HG03558 (cell line): ENCODE results near the gene FGD3.

Experiments
- ATAC-seq: cut with Tn5 transposase; IDR thresholded peaks from one replicate; pipeline ENCODE4 v1.9.1; 2021; ENCODE audit warnings: moderate number of reproducible peaks; ENCODE audit not compliant: unreplicated experiment; ENCODE audit errors: extremely low read depth

Gene FGD3

DNA sequence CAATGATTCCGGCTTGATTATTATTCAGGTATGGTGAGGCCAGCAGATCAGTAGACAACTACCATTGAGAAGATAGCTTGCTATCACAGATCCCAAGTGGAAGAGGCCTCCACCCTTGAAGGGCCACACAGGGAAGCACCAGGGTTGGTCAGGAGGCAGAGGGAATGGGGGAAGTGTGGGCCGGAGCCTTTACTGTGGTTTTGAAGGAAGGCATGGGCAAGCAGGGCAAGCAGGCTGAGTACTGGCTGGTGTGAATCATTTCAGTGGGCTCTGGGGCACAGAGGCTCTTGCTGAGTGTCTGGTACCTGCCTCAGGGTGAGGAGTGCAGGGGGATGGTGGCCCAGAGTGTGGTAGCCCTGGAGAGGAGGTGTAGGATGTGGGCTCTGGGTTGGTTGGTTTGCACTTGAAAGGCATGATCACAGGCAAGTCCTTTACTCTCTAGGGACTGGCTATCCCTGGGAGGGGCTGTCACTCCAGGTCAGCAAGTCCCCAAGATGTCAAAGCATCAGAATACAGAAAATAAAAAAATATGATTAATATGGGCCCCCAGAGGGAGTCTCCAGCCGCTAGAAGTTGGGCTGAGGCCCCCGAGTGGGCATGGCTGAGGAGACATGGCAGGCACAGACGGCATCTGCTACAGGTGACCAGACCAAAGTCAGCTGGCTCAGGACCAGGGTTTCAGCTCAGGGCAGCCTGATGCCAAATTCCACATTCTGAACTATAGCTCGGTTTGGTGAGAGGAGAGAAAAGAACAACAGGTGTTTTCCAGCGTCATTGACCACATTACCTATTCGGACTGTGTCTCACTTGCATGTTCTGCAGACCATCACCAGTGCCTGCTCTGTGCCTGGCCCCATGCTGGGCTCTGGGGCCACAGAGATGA lies 101.5 kb downstream of the FGD3 start:
- no peak for ATAC-seq

DNA sequence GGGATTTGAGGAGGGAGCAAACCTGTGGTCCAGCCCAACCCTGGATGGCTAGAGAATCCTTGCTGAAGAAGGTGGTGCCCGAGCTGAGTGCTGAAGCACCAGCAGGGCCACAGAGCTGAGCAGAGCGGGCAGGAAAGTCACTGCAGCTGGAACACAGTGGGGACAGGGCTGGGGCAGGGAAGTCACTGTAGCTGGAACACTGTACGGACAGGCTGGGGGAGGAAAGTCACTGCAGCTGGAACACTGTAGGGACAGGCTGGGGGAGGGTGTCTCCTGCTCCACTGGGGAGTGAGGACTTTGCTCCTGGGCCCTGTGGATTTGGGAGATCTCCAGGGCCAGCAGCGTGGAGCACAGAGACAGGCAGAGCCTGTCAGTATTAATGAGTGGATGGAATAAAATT lies 102.2 kb downstream of the FGD3 start:
- no peak for ATAC-seq

DNA sequence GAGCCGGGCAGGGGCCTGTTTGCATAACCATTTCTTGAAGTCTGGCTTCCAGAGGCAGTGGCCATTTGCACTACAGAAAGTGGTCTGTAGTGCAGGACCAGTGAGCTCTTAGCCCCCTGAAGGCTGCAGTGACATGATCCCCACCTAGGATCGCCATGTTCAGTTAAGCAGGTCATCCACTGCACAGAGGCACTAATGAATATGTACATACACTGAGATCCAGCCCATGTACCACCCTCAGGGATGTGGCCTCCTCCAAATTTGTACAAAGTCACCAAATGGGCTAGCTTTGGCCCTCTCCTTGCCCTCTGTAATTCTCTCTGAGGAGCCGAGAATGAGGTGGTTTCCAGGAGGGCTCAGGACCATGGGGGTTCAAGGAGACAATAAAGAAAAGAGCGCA lies 102.9 kb downstream of the FGD3 start:
- ATAC-seq, result no peak

DNA sequence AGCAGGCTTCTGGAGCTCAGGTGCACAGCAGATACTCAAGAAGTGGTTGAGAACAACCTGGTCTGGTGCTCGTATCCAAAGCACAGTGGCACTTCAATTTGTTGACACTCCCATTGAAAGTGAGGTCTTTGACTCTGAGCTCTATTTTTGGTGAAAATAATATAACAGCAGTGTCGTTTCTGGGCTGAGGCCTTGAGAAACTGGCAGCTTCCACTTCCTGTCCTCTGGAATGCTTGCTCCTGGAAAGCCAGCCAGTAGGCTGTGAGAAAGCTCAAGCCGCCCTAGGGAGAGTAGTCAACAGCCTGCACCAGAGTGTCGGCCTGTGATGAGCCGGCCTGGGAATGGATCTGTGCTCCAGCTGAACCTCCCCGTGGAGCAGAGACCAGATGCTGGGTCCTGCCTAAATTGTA lies 104.4 kb downstream of the FGD3 start:
- ATAC-seq, result no peak

DNA sequence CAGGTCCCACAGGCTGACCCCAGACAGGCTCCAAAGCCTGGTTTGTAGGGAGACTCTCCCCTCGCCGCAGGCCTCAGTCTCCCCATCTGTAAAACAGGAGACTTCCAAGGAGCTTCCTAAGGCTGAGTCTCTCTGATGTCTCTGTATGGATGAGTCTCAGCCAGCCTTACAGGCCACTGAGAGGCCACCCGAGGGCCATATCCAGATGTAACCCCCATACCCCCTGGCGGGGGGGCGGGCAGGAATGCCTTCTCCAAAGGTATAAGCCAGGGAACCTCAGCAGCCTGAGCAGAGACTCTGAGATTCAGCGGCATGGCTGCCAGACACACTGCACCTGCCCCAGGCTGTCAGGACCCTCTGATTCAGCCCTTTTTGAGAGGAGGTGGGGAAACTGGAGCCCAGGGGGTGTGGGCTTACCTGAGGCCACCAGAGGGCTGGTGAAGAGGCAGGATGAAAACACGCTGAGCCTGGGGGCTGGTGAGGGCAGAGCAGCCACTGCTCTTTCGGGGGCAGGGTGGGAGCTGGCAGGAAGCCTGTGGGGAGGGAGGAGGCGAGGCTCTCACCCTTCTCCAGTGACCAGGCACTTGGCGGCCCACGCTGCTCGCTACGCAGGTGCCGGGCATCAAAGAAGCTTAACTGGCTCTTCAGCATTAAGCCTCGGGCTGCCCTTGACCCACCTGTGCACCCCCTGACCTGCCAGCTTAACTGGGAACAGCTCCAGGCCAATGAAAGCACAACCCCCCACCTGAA lies 105.6 kb downstream of the FGD3 start:
- no peak for ATAC-seq

DNA sequence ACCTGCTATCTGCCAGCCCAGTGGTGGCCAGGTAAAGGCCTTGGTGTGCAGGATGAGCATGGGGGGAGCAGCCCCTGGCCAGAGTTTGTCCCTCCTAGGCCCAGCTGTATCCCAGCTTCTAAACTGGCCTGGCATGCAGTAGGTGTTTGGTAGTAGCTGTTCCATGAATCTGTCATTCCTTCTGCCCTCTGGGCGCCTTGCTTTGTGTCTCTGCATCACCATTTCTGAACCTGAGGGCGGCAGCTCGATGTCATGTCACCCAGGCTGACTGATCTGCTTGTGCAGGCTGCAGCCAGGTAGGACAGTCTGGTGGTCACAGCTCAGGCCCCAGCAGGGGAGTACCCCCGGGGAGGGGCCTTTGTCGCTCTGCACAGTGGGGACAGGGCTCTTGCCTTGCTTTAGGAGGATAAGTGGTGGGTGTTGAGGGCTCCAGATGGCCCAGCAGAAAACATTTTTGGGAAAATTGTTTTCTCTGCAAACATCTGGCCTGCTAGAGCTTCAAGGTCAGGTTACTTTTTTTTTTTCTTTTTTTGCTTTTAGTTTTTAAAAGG lies 106.5 kb downstream of the FGD3 start:
- ATAC-seq, result no peak

DNA sequence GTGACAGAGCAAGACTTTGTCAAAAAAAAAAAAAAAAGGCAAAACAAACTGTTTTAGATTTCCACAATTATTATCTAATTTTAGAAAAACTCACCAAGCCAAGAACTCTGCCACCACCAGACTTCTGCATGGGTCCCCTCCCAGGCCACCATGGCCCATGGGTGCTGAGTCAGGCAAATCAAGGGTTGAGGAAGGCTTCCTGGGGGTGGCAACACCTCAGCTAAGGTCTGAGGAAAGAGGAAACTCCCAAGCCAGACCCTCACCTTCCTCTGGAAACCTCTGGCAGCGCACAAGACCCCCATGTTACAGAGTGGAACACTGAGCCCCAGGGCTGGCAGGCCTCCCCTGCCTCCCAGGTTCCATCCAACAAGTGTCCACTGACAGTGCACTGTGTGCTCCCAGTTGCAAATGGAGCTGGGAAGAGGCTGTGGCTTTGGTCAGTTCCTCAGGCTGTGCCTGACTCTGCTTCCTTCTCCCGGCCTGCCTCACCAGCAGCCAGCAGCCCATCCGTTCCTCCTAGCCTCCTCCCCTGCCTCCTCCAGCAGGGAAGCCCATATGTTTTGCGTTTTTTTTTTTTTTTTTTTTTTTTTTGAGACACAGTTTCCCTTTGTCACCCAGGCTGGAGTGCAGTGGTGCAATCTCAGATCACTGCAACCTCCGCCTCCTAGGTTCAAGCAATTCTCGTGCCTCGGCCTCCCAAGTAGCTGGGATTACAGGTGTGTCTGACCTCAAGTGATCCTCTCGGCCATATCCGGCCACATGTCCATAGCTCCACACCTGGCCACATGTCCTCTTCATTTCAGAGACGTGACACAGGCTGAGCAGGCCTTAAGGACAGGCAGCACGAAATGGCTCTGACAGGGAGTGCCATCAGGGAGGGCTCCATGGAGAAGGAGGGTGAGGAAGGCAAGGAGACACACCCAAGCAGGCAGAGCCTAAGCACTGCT lies 107.7 kb downstream of the FGD3 start:
- ATAC-seq, result no peak

DNA sequence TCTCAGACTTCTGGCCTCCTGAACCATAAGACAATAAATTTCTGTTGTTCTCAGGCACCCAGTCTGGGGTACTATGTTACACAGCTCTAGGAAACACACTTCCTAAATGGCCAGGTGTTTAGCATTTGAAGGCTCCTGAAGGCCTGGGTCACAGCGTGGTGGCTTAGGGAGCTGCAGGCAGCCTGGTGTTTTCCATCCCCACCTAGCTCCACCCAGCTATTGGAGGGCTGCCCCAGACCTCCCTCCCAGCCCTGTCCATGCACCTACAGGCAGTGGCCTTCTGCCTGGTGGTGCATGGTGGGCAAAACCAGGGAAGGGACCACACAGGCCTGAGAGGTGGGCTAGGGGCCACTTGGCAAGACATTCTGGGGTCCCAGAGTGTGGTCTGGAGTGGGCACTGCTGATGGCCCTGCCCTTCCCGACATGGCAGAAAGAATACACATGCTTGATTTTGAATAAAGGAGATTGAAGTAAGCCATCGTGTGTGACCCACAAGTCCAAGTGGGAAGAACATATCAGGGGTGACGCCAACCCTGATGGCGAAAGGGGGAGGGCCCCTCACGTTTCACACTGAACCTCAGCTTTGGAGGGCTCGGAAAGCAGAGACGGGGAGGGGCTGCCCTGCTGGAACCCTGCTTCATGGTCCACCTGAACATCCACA lies 109.8 kb downstream of the FGD3 start:
- ATAC-seq, result no peak

DNA sequence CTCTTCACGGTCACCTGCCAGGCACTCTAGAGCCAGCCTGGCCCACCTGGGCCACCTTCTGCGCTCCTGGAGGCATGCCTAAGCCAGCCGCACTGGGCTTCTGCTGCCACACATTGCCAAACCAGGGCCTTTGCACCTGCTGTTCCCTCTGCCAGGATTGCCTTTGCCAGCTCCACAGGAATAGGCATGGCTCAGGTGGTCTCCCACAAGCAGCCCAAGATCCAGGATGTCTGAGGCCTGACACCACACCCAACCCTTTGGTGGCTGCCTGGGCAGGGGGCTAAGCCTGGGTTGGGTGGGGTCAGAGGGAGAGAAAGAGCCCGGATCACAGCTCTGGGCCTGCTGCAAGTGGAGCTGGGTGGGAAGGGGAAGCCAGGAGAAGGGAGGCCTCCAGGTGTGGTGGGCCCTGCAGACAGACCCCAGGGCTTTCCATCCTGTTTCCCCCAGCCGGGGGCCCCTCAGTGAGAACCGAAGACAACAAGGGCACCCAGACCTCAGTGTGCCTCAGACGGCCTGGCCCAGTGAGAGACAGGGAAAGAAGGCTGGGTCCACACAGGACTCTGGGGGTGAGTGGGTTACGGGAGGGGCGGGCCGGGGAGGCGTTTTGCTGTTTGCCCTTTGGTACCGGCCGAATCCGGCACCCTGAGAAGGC lies 110.5 kb downstream of the FGD3 start:
- no peak for ATAC-seq

DNA sequence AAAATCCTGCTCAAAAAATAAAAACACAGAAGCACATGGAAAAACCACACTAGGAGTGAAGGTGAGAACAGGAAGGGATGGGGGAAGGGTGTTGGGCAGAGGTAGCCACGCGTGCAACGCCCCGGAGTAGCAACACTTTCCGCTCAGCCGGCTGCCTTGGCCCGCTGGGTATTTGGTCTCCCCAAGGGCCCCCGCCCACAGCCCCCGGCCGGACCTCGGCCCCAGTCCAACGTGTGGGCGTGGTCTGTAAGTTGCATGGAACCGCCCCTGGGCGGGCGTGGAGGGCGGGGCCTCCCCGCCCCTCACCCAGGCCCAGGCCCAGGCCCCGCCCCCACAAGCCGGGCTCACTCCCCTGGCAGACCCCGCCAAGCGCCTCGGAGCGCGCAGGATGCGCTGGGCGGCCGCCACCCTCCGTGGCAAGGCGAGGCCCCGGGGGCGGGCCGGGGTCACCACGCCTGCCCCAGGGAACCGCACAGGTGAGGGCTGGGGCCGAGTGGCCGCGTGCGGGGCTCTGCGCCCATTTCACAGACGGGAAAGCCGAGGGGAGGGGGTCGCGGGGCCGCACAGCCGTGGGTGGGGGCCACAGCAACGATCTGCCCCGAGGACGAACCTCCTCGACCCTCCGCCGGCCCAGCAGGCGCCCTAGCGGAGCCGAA lies 111.2 kb downstream of the FGD3 start, which contains the start of gene SUSD3:
TSS of gene SUSD3 (plus strand) at position 347 of the 656 bp plus-strand sequence. CDS start at position 389, 42 bp downstream.
- peak; percentile 31 for ATAC-seq

DNA sequence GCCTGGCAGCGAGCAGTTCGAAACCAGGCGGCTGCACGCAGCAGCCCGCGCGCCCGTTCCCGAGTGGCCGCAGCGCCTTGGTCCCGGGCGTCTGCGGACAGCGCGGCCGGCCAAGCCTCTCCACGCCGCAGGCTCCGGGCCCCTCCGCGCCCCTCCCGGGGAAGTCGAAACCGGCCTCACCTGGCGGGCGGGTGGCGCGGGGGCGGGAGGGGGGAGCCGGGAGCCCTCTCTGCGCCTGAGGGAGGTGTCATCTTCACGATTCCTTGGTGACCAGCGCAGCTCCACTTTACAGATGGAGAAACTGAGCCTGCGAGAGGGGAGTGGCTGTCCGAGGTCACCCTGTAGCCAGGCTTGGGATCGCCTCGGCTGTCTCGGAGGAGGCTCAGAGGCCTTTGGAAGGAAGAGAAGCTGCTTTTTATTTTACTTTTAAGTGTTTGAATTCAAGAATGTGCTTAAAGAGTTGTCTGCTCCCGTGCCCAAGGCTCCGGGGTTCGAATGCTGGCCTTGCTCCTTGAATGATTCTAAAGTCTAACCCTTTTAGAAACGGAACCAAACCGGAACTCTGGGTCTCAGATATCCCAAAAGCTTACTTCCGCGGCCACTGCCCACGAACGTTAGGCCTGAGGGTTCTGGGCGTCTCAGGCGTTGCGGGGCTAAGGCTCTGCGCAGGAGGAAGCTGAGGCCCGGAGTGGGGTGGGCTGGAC lies 111.8 kb downstream of the FGD3 start:
- no peak for ATAC-seq

DNA sequence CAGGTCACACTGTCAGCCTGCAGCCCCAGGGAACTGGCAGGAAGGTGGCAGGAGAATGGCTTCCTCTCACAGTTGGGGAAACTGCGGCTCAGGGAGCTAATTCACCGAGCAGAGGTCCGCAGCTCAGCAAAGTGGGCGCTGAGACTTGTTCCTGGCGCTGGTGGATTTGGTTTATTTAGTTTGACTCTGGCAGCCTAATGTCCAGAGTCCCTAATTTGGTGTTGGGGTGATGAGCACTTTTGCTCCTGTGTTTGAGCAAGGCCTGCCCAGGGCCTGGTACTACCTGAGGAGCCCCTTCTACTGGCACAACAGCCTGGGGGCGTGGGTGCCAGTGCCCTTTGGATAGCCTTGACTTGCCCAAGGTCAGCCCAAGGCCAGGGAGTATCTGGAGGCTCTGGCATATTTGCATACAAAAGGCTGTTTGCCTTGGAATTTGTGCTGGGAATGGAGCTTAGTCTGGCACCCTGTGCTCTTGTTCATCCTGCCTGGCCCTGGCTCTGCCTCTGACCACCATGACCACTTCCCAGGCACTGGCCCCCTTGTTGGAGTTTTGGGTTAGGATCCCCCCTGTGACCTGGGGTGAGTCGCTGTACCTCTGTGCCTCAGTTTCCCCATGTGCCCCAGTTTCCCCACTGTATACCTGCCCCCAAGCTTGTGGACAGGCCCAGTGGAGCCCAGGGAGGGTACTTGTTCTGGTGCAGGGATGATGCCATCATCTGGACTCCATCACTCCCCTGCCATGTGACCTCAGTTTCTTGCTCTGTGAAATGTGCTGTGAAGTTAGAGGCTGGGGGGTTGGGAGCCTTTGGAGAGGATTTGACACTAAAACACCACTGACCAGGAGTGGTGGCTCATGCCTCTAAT lies 112.6 kb downstream of the FGD3 start:
- ATAC-seq, result no peak

DNA sequence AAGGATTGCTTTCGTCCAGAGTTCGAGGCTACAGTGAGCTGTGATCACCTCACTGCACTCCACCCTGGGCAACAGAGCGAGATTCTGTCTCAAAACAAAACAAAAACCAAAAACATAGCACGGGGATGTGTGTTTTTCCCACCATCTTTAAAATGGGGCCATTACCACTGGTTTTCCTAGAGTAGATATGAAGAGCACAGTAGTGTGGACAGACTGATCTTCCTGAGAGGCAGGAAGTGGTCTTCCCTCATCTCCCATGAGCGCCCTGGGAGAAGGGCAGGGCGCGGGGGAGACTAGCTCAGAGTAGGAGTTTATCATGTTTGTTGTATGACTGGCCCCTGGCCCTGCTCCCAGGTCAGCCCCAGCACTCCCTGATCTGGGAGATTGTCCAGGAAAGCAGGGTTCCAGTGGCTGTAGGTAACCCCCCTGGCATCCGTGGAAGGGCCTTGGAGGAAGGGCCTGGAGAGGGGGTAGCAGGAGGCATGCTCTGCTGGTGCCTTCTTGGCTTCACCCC lies 113.5 kb downstream of the FGD3 start:
- ATAC-seq, result no peak

DNA sequence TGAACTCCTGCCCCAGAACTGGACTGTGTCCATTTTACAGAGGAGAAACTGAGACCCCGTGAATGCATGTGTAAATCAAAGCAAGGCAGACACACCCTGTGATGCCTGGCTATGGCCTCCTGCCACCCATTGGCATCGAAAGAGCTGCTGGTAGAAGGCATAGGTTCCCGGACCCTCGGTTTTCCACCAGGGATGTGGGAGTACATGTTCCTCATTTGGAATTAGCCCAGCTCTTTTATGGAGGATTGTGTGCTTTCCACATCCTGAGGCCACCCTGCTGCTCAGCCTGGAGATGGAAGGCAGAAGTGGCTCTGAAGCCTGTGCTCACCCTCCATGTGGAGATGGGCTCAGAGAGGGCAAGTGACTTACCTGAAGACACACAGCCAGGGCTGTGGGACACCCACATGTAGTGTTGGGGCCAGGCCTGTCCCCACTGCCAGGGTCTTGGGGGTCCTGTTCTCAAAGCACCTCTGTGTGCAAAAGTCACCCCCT lies 114.0 kb downstream of the FGD3 start:
- no peak for ATAC-seq

DNA sequence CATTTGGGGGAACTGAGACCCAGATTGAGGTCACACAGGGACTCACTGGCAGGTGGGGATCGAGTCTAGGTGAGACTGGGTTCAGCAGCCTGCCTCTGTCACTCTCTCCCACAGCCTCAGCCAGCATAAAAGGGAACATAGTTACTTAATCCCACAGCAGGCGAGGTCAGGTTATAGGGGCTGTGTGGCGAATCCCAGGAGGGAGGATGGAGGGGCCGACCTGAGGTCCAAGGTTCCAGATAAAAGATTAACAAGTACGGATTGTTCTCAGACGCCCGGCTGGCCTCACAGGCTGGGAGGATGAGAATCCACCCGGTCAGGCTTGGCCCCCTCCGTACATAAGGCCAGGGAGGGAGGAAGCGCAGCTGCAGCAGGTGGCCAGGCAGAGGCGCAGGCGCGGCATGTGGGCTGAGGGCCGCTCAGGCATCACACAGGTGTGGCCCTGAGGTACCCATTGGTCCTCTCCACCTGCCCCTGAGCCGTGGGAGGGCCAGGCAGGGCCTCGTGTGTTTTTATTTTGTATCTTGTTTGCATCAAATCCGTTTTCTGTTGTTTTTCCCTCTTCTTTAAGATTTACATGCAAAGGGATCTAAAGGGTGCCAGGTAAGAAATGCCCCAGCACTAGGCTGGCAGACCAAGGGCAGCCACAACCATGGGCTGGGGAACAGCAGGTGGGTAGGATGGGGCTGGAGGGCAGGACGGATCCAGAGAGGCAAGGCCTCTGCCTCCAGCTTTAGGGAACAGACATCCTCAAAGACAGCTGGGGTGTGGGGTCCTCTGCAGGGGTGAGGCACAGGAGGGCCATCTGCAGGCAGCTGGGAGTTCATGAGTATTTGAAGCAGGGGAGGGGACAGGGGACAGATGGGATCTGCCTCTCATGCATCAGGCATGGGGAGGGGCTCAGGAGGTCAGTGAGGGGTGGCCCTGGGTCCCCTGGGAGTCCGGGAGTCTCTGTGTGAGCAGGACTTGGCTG lies 114.8 kb downstream of the FGD3 start:
- peak; percentile 26 for ATAC-seq
